ENCODE data around the gene KXD1.

KXD1 gene

DNA sequence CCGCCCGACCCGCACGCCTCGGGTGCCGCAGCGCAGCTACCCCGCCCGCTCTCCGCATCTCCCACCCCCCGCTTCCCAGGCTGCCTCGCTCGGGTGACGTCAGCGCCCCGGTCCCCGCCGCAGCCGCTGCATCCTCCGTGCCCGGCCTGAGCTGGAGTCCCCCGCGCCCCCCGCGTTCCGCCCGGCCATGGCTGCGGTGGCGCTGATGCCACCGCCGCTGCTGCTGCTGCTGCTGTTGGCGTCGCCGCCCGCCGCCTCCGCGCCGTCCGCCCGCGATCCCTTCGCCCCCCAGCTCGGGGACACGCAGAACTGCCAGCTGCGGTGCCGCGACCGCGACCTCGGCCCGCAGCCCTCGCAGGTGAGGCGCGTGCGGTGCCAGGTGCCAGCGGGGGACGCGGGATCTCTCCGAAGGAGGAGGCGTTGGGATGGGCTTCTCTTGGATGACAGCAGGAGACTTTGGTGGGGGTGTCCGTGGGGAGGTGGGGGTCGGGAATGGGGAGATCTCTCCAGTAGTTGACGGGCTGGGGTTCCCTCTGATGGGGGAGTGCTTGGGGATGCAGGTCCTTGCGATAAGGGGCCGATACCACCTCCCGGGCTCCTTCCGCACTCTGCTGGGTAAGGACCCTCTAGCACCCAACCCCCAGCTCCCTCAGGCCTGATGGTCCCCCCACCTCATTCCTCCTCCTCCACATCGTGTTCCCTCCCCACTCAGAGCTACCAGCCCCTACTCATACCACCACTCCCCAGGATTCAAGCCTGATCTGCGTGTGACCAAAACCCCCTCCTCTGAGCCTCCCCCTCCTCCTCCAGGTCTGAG, 55.3 kb downstream of the KXD1 start, which contains the start of gene TMEM59L:
TSS of gene TMEM59L (plus strand) at position 99 of the 817 bp plus-strand sequence. CDS start at position 188, 89 bp downstream.
- H3K4me3 ChIP-seq (ENCODE audit: insufficient read depth, low read depth, low read length), result peak within 1 kb of the TSS; percentile 35
- H3K4me1 ChIP-seq (ENCODE audit: control insufficient read depth, insufficient read depth, low read length), result peaks cover 27% of the 10 kb centered on the region
- H3K9me3 ChIP-seq (ENCODE audit: control insufficient read depth, low read length), result no peaks in the 10 kb centered on the region
- WGBS, 2 experiments, result 1% methylated on average over 70 of the region's 70 CpGs
- no peaks in the 10 kb centered on the region for H3K36me3 ChIP-seq (ENCODE audit: control insufficient read depth, insufficient read depth, low read length)
- no peak within 1 kb of the TSS for H3K27ac ChIP-seq (ENCODE audit: insufficient read depth, low read depth, low read length, poor library complexity, severe bottlenecking)
- H3K27me3 ChIP-seq (ENCODE audit: control insufficient read depth, insufficient read depth, low read length, poor library complexity, severe bottlenecking), result peaks cover 82% of the 10 kb centered on the region

DNA sequence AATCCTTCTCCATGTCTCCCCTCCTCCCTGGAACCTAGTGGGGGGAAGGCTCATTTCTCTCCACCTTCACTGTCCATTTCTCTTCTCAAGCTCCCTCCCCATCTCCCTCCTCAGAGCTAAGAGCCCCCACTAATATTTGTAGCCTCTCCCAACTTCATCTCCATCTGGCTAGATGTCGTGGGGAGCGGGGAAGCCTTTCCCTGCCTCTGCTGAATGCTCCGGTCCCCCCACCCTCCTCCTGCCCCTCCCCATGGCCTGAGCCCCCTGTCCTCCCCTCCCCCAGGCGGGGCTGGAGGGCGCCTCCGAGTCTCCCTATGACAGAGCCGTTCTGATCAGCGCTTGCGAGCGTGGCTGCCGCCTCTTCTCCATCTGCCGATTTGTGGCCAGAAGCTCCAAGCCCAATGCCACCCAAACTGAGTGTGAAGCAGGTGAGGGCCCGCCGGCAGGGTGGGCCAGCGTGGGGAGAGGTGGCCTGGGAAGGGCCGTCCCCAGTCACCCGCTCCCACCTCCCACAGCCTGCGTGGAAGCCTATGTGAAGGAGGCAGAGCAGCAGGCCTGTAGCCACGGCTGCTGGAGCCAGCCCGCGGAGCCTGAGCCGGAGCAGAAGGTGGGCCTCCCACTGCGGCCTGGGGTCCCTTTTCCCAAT, 56.0 kb downstream of the KXD1 start:
- Histone ChIP-seq H3K4me1 (ENCODE audit: control insufficient read depth, insufficient read depth, low read length) (peaks cover 27% of the 10 kb centered on the region), H3K9me3 (ENCODE audit: control insufficient read depth, low read length) (no peaks in the 10 kb centered on the region), H3K36me3 (ENCODE audit: control insufficient read depth, insufficient read depth, low read length) (no peaks in the 10 kb centered on the region), H3K27me3 (ENCODE audit: control insufficient read depth, insufficient read depth, low read length, poor library complexity, severe bottlenecking) (peaks cover 75% of the 10 kb centered on the region), H3K27ac (ENCODE audit: insufficient read depth, low read depth, low read length, poor library complexity, severe bottlenecking) (no peak overlapping the region), H3K4me3 (ENCODE audit: insufficient read depth, low read depth, low read length) (no peak overlapping the region)
- 21 to 22% methylated on average over 23 of the region's 23 CpGs for WGBS, 2 experiments

DNA sequence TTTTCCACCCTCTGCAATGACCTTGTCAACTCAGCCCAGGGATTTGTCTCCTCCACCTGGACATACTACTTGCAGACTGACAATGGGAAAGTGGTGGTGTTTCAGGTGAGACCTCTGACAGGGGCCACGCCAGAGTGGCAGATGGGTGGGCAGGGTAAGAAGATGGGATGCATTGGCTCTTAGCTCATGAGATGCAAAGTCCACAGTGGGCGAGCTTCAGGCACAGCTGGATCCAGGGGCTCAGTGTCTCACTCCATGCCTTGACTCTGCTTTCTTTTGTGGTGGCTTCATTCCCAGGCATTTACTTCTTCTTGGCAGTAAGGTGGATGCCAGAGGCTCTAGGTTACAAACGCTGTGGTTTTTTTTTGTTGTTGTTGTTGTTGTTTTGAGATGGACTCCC, 58.4 kb downstream of the KXD1 start:
- Histone ChIP-seq H3K4me1 (ENCODE audit: control insufficient read depth, insufficient read depth, low read length) (peaks cover 20% of the 10 kb centered on the region), H3K4me3 (ENCODE audit: insufficient read depth, low read depth, low read length) (no peak overlapping the region), H3K27ac (ENCODE audit: insufficient read depth, low read depth, low read length, poor library complexity, severe bottlenecking) (no peak overlapping the region), H3K9me3 (ENCODE audit: control insufficient read depth, low read length) (no peaks in the 10 kb centered on the region), H3K36me3 (ENCODE audit: control insufficient read depth, insufficient read depth, low read length) (no peaks in the 10 kb centered on the region), H3K27me3 (ENCODE audit: control insufficient read depth, insufficient read depth, low read length, poor library complexity, severe bottlenecking) (peaks cover 52% of the 10 kb centered on the region)
- WGBS, 2 experiments, result 85 to 91% methylated on average over 3 of the region's 3 CpGs

DNA sequence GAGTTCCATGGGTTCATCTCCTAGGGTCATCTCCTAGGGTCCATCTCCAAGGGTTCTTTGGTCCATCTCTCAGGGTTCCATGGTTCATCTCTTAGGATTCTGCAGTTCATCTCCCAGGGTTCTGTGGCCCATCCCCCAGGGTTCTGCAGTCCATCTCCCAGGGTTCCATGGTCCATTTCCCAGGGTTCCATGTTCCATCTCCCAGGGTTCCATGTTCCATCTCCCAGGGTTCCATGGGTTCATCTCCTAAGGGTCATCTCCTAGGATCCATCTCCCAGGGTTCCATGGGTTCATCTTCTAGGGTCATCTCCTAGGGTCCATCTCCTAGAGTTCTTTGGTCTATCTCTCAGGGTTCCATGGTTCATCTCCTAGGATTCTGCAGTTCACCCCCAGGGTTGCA, 59.9 kb downstream of the KXD1 start:
- Histone ChIP-seq H3K4me1 (ENCODE audit: control insufficient read depth, insufficient read depth, low read length) (peaks cover 9% of the 10 kb centered on the region), H3K27me3 (ENCODE audit: control insufficient read depth, insufficient read depth, low read length, poor library complexity, severe bottlenecking) (peaks cover 37% of the 10 kb centered on the region), H3K9me3 (ENCODE audit: control insufficient read depth, low read length) (no peaks in the 10 kb centered on the region), H3K4me3 (ENCODE audit: insufficient read depth, low read depth, low read length) (no peak overlapping the region), H3K36me3 (ENCODE audit: control insufficient read depth, insufficient read depth, low read length) (no peaks in the 10 kb centered on the region), H3K27ac (ENCODE audit: insufficient read depth, low read depth, low read length, poor library complexity, severe bottlenecking) (no peak overlapping the region)

DNA sequence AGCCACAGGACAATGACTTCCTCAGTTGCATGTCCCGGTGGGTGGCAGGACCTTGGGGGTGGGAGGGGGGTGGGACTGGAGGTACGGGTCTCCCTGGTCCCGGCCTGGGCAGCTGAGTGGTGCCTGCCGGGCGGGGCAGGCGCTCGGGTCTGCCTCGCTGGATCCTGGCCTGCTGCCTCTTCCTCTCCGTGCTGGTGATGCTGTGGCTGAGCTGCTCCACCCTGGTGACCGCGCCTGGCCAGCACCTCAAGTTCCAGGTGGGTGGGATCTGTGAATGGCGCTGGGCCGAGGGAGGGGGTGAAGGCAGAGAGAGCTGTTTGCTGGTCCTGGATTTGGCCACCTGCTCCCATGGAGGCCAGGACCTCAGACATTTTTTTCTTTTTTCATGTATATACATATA, 60.6 kb downstream of the KXD1 start:
- WGBS, 2 experiments, result 94 to 95% methylated on average over 13 of the region's 13 CpGs
- Histone ChIP-seq H3K9me3 (ENCODE audit: control insufficient read depth, low read length) (no peaks in the 10 kb centered on the region), H3K27ac (ENCODE audit: insufficient read depth, low read depth, low read length, poor library complexity, severe bottlenecking) (no peak overlapping the region)

More for the DNA sequence above, 60.6 kb downstream of the KXD1 start:
- no peaks in the 10 kb centered on the region for H3K36me3 ChIP-seq (ENCODE audit: control insufficient read depth, insufficient read depth, low read length)
- H3K27me3 ChIP-seq (ENCODE audit: control insufficient read depth, insufficient read depth, low read length, poor library complexity, severe bottlenecking), result peaks cover 30% of the 10 kb centered on the region
- H3K4me3 ChIP-seq (ENCODE audit: insufficient read depth, low read depth, low read length), result no peak overlapping the region
- H3K4me1 ChIP-seq (ENCODE audit: control insufficient read depth, insufficient read depth, low read length), result peaks cover 6% of the 10 kb centered on the region
